ENCODE measurements around the gene FFAR1. TPM values are rescaled to one million over a fixed set of nuclear protein-coding genes. Genes with fewer than 3 reads are reported as not detected.

Gene FFAR1
- total and polyA plus RNA-seq, 11 donors = not detected

- ATAC-seq = no peak
- intact Hi-C loops (cut with DNase I) = no loop called here
- 91 to 98% (median 93%) methylated on average over 4 of the region's 4 CpGs for WGBS, 4 donors
- H3K9me3 ChIP-seq = peaks cover 0 to 4% (median 0%) of the 10 kb centered on the region in 12 donors
- DNase-seq = no peak
- H3K27ac ChIP-seq = no peak overlapping the region
- no peaks in the 10 kb centered on the region for H3K4me1 ChIP-seq
- peaks cover 0 to 4% (median 0%) of the 10 kb centered on the region in 9 donors for H3K27me3 ChIP-seq
- TF ChIP-seq POLR2A (IDR thresholded peaks at IDR 0.05) (no peak), CTCF (IDR thresholded peaks at IDR 0.05) (no peak)
- no peaks in the 10 kb centered on the region for H3K36me3 ChIP-seq
- no peak overlapping the region for H3K4me3 ChIP-seq
Measured at GRCh38 chr19:35365303-35365702, 17.6 kb downstream of the FFAR1 start.

- Histone ChIP-seq H3K4me3 (no peak overlapping the region), H3K4me1 (no peaks in the 10 kb centered on the region), H3K9me3 (peaks cover 0 to 4% (median 0%) of the 10 kb centered on the region in 12 donors), H3K36me3 (no peaks in the 10 kb centered on the region), H3K27me3 (peaks cover 0 to 4% (median 0%) of the 10 kb centered on the region in 9 donors), H3K27ac (no peak overlapping the region)
- intact Hi-C loops (cut with DNase I) = no loop called here
- no peak for TF ChIP-seq POLR2A (IDR thresholded peaks at IDR 0.05)
- no peak for TF ChIP-seq CTCF (IDR thresholded peaks at IDR 0.05)
- 67 to 86% (median 74%) methylated on average over 1 of the region's 1 CpG for WGBS, 4 donors
- DNase-seq (no peak), ATAC-seq (no peak)
Measured at GRCh38 chr19:35368378-35368777, 20.7 kb downstream of the FFAR1 start.

- Histone ChIP-seq H3K4me3 (no peak overlapping the region), H3K9me3 (peaks cover 0 to 4% (median 0%) of the 10 kb centered on the region in 12 donors), H3K36me3 (no peaks in the 10 kb centered on the region), H3K27me3 (peaks cover 0 to 4% (median 0%) of the 10 kb centered on the region in 9 donors), H3K27ac (no peak overlapping the region), H3K4me1 (no peaks in the 10 kb centered on the region)
- intact Hi-C loops (cut with DNase I) = no loop called here
- DNase-seq = no peak
- ATAC-seq = no peak
- no peak for TF ChIP-seq POLR2A (IDR thresholded peaks at IDR 0.05)
- TF ChIP-seq CTCF (IDR thresholded peaks at IDR 0.05) = no peak
Measured at GRCh38 chr19:35369522-35369921, 21.8 kb downstream of the FFAR1 start.

GRCh38 chr19:35370722-35371121, 23.0 kb downstream of the FFAR1 start, which contains the start of gene GPR42:
TSS of gene GPR42 (plus strand) at chr19:35371068. CDS start at chr19:35371360, 292 bp downstream.
- TF ChIP-seq POLR2A (IDR thresholded peaks at IDR 0.05) = no peak
- no peak for TF ChIP-seq CTCF (IDR thresholded peaks at IDR 0.05)
- H3K27me3 ChIP-seq = peaks cover 0 to 4% (median 0%) of the 10 kb centered on the region in 9 donors
- WGBS, 4 donors = 58 to 90% (median 84%) methylated on average over 5 to 8 of the region's 8 CpGs
- H3K4me1 ChIP-seq = no peaks in the 10 kb centered on the region
- intact Hi-C loops (cut with DNase I) = no loop called here
- peaks cover 0 to 4% (median 0%) of the 10 kb centered on the region in 12 donors for H3K9me3 ChIP-seq
- ATAC-seq (no peak), DNase-seq (no peak)
- no peaks in the 10 kb centered on the region for H3K36me3 ChIP-seq
- no peak within 1 kb of the TSS for H3K27ac ChIP-seq
- no peak within 1 kb of the TSS for H3K4me3 ChIP-seq
